Measurements from ENCODE around the gene CACNB1.
"Not testable (repeated sequence)": the region's sequence is repeated elsewhere in the genome, so short reads cannot be mapped to it uniquely, and the experiment has no call there.

Gene CACNB1

GRCh38 chr17:39151150-39151942 is 46.1 kb downstream of the CACNB1 start, which contains the start of gene PLXDC1:
PLXDC1 (minus strand) TSS chr17:39151637; CDS start chr17:39151437, 200 bp downstream.
- no peak for DNase-seq (ENCODE audit: low read depth in 2 of 2)

- no peak for DNase-seq (ENCODE audit: low read depth in 2 of 2)
These were observed 46.7 kb downstream of the CACNB1 start for GRCh38 chr17:39150795-39151149.

GRCh38 chr17:39150104-39150634 is 47.3 kb downstream of the CACNB1 start:
- DNase-seq (ENCODE audit: low read depth in 2 of 2) = no peak

GRCh38 chr17:39147221-39148185 is 50.0 kb downstream of the CACNB1 start:
- DNase-seq (ENCODE audit: low read depth in 2 of 2) = no peak

GRCh38 chr17:39146273-39146672 is 51.2 kb downstream of the CACNB1 start:
- DNase-seq (ENCODE audit: low read depth in 2 of 2) = no peak

- DNase-seq (ENCODE audit: low read depth in 2 of 2) = no peak
These were observed 52.3 kb downstream of the CACNB1 start for GRCh38 chr17:39145143-39145542.

- no peak for DNase-seq (ENCODE audit: low read depth in 2 of 2)
These were observed 53.0 kb downstream of the CACNB1 start for GRCh38 chr17:39144416-39144840.

GRCh38 chr17:39143552-39144093 is 53.8 kb downstream of the CACNB1 start:
- no peak for DNase-seq (ENCODE audit: low read depth in 2 of 2)

GRCh38 chr17:39141915-39142664 is 55.4 kb downstream of the CACNB1 start:
- no peak for DNase-seq (ENCODE audit: low read depth in 2 of 2)

GRCh38 chr17:39141294-39141693 is 56.2 kb downstream of the CACNB1 start:
- DNase-seq (ENCODE audit: low read depth in 2 of 2) = no peak

- no peak for DNase-seq (ENCODE audit: low read depth in 2 of 2)
These were observed 57.9 kb downstream of the CACNB1 start for GRCh38 chr17:39139561-39139960.

GRCh38 chr17:39139161-39139511 is 58.3 kb downstream of the CACNB1 start:
- no peak for DNase-seq (ENCODE audit: low read depth in 2 of 2)

- DNase-seq (ENCODE audit: low read depth in 2 of 2) = no peak
These were observed 58.9 kb downstream of the CACNB1 start for GRCh38 chr17:39138431-39139160.

GRCh38 chr17:39134878-39135277 is 62.6 kb downstream of the CACNB1 start:
- DNase-seq (ENCODE audit: low read depth in 2 of 2) = no peak

GRCh38 chr17:39132192-39132610 is 65.3 kb downstream of the CACNB1 start:
- DNase-seq (ENCODE audit: low read depth in 2 of 2) = no peak

- no peak for DNase-seq (ENCODE audit: low read depth in 2 of 2)
These were observed 65.9 kb downstream of the CACNB1 start for GRCh38 chr17:39131616-39132015.

- DNase-seq (ENCODE audit: low read depth in 2 of 2) = no peak
These were observed 67.3 kb downstream of the CACNB1 start for GRCh38 chr17:39130205-39130604.

- not testable (repeated sequence) for DNase-seq (ENCODE audit: low read depth in 2 of 2)
These were observed 67.9 kb downstream of the CACNB1 start for GRCh38 chr17:39129544-39129943.

- DNase-seq (ENCODE audit: low read depth in 2 of 2) = no peak
These were observed 71.0 kb downstream of the CACNB1 start for GRCh38 chr17:39126436-39126835.

GRCh38 chr17:39125143-39125875 is 72.2 kb downstream of the CACNB1 start:
- no peak for DNase-seq (ENCODE audit: low read depth in 2 of 2)
